A204.1 (cell line): ENCODE data around the gene ZDHHC18.
"Not testable (repeated sequence)": the region's sequence is repeated elsewhere in the genome, so short reads cannot be mapped to it uniquely, and the experiment has no call there.

Source experiments
- FAIRE-seq: peaks from 2 replicates; lab custom pipeline; 2012; peaks lifted over from hg19 to GRCh38; lab: Jason Lieb, UNC

Gene ZDHHC18

DNA sequence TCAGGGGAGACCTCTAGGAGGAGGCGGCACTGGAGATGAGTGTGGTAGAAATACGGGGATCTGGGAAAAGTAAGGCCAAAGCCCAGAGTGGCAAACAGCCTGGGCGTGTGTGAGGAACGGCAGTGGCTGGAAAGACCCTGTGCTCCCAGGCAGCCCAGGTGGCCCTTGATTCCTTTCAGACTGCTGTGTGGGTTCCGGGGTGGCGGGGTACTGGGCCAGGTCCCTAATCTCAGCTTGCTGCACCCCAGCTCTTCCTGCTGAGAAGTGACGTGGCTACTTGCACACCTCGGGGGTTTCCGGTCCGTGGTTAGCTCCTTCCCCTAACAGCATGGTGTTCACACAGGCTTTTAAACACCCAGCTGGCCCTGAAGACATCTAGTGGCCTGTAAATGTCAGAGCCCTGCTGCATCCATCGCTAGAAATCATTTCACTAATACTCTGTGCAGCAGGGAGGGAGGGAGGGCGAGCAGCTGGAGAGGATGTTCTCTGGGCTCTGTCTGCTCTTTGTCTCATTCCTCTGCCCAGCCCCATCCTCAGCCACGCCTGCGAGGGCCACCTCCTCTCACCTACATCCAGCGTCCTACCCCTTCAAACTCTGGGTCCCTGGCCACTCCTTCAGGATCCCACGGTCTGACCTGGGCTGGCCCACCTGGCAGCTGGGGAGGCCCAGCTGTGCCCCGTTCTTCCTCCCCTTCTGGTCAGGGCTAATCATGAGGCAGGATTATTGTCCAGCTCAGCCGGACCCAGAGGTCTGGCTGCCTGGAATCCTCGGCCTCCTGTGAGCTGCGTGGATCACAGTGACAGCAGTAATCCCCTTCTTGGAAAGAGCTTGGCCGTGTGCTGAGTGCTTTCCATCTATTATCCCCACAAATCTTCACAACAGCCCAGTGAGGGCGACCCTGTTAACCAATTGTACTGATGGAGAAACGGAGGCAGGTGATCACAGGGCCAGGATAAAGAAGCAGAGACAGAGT, 7.2 kb downstream of the ZDHHC18 start:
- FAIRE-seq, result no peak

DNA sequence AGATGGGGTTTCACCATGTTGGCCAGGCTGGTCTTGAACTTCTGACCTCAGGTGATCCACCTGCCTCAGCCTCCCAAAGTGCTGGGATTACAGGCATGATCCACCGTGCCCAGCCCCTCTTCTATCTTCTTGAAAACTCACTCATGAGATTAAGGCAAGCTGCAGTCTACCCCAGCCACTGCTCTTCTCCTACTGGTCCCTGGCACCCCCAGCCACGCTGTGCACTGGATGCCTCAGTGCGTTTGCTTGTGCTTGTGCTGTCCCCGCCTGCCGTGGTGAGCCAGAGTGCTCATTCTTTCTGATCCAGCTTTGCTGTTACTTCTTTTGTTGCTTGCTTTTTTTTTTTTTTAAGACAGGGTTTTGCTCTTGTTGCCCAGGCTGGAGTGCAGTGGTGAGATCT, 11.2 kb downstream of the ZDHHC18 start:
- FAIRE-seq, result not testable (repeated sequence)

DNA sequence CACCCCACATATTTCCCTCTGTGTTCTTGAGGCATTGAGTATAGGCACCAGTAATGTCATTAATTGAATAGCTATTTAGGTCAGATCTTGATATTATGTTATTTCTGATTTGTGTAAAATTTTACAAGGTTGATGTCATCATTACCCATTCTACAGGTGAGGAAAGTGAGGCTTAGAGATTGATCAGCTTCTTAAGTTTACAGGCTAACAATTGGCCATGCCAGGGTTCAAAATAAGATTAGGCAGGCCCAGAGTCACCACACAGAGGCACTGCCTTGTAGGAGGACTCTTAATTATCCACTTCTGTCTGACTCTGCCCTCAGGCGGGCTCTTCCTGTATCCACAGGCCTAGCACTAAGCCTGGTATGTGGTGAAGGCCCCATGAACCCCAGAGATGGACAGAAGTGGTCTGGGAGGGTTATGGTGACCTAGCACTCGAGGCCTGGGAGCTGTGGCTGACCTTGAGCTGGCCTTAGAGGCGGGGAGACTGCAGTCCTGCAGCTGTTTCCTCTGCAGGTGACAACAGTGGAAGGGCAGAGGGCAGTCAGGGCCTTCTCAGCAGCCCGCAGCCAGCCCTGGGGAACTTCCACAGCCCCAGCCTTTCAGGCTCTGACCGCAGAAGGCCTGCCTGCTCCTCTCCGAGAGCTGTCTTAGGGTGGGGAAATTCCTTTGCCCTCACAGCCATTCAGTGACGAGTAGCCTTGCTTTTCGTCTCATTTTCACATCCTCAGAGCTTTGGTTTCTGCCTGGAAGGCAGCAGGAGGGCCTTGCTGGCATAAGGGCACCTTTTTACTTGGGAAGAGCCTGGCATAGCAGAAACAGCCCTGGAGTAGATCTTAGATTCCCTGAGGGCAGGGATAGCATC, 12.2 kb downstream of the ZDHHC18 start:
- FAIRE-seq, result no peak

GRCh38 chr1:26839339-26839722, 12.8 kb downstream of the ZDHHC18 start:
- no peak for FAIRE-seq

DNA sequence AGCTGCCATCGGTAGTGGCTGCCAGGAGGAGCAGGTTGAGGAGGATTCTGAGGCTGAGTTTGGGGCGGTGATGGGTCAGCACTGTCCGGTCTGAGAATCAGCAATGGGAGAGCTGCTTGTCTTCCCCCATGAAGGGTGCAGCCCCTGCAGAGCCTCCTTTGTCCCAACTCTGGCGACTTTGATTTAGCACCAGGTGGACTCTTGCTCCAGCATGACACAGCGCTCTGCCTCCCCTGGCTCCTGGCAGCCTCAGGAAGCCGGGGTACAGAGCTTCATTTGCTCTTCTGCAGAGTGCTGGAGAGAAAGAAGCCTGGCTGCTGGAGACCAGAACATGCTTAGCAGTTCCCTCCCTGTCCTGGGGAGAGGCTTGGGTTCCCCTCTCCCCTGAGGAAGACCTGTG, 13.3 kb downstream of the ZDHHC18 start:
- no peak for FAIRE-seq

- no peak for FAIRE-seq
Measured at GRCh38 chr1:26844424-26845196, 18.1 kb downstream of the ZDHHC18 start.

GRCh38 chr1:26847826-26848225, 21.3 kb downstream of the ZDHHC18 start:
- not testable (repeated sequence) for FAIRE-seq

DNA sequence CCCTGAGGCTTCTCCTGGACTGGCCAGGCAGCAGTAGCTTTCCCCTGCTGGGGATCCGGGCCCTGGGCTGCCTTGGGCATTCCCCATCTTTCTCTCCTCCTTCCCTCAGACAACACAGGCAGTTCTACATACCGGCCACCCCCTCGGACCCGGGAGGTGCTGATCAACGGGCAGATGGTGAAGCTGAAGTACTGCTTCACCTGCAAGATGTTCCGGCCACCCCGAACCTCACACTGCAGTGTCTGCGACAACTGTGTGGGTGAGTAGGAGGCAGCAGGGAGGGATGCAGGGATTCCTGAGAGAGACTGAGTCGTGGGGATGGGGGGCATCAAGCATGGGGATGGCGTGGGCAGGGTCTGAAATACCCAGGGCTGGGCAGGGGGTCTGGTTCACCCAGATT, 22.0 kb downstream of the ZDHHC18 start:
- FAIRE-seq, result no peak

DNA sequence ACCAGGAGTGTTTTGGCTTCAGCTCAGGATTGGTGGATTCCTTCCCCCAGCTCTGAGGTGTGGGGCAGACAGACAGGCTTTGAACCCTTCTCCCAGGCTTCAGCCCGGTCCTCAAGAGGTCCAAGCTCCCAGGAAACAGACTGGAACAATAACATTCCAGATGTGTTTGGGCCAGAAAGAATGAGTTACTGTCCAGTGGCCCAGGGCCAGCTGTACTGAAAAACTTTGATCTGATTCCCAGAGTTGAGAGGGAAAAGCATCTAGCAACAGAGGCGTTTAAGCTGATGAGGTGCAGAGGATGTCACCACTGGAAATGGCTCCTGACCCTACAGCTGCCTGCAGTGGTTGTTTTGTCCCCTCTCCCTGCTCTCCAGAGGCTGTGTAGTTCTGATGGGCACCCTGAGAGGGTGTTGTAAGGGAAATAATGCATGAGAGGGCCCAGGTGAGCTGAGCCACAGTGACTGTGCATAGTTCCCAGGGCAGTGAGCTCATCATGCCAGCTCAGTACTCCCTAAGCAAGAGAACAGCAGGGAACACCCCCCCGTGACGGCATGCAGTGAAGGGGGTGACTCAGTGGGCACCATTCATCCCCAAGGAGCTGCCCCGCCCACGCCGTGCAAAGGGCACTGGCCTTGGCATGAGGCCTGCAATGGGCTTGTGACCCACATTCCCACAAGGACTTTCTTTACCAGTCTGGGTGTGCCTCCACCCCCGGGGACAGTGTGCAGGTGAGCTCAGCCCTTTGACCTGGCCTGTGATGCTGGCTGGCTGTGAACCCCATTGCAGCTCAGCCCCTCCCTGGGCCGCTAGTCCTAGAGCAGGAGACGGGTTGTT, 22.7 kb downstream of the ZDHHC18 start:
- FAIRE-seq, result no peak

- FAIRE-seq, result no peak
Measured at GRCh38 chr1:26851106-26851684, 24.7 kb downstream of the ZDHHC18 start.

DNA sequence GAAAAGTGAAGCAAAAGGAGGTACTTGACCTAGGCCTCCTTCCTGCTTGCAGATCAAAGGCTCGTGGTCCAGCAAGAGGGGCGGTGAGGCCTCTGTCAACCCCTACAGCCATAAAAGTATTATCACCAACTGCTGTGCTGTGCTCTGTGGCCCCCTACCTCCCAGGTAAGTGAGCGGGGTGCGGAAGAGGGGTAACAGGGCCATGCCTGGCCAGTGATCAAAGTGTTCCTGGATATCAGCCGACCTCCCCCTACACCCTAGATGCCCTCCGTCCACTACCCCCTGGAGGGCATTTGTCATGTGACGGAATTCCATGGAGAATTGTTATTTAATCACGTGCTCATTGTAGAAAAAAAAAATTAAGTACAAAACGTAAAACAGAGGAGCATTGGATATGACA, 26.2 kb downstream of the ZDHHC18 start:
- FAIRE-seq, result no peak

DNA sequence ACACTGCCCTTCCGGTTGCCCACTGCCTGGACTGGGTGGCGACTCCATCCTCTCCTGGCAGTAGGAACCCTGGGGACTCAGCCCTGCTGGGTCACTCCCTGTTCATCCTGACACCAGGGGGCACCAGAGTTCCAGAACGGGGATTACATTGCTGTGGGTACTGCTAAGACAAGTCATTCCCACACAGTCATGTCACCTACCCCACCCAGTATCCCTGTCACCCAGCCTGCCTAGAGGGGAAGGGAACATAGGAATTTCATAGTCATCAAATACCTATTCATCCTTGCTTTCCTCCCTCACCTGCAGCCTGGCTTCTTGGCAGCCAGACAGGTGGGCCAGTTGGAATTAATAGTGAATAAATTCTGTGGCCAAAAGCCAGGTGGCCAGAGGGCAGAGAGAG, 26.7 kb downstream of the ZDHHC18 start:
- no peak for FAIRE-seq

DNA sequence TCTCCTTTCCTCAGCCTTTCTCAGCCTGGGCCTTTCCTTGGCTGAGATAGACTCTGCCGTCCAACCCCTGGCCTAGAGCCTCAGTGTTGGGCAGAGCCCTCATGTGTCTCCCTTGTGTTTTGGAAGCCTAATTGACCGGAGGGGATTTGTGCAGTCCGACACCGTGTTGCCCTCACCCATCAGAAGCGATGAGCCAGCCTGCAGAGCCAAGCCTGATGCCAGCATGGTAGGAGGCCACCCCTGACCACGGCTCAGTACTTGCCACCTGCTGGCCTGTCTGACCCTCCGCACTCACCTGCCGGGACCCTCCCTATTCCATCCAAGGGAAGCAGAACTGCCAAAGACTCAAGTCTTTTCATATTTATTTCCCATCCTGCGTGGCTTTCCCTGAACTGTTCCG, 27.1 kb downstream of the ZDHHC18 start:
- FAIRE-seq, result no peak

GRCh38 chr1:26854906-26855305, 28.4 kb downstream of the ZDHHC18 start:
- no peak for FAIRE-seq

- no peak for FAIRE-seq
Measured at GRCh38 chr1:26855636-26856035, 29.1 kb downstream of the ZDHHC18 start.

DNA sequence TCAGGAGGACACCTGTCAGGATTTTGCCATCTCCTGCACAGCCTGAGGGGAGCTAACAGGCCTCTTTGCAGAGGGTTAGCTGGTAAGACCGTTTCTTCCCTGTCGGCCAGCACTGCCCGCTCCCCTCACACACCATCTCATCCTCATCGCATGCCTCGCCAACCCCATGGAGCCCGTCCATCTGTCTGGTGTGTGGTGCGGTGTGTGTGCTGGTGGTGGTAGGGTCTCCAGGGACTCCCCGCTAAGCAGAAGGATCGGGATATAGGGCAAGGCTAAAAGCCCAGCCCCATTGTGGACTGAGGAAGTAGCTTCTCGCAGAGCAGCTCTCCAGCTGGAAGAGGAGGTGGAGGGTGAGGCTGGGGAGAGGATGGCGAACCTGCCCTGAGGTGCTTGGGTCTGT, 29.7 kb downstream of the ZDHHC18 start:
- FAIRE-seq, result no peak

GRCh38 chr1:26856604-26857469, 30.3 kb downstream of the ZDHHC18 start:
- no peak for FAIRE-seq

DNA sequence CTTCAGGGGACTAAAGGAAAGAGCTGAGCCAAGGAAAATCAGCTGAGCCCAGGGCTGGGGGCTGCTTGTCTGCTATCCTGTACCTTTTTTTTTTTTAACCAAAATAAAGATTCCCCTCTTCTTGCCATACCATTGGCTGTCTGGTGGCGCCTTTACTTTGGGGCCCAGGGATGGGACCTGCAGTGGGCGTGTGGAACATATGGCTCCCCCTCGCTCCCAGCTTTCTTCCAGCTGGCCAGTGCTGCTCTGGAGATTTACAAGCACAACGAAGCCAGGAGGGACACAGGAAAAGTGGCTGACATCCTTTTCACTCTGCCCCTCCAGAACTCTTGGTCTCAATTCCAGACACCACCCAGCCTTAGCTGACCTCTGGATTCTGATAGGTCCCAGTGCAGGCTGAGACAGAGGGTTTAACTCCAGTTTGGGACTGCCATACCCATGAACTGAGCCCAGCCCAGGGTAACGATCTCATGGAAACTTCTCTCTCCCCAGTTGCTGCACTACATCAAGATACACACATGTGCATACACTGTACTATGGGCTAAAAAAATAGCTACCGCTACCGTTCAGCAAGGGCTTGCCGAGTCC, 31.1 kb downstream of the ZDHHC18 start:
- FAIRE-seq, result no peak

- FAIRE-seq, result no peak
Measured at GRCh38 chr1:26858160-26858559, 31.7 kb downstream of the ZDHHC18 start.
